Skin epidermis (tissue), 12 donors: Measurements from ENCODE around the gene FSTL4.
A peak's percentile ranks its signal among the peaks of the same experiment; 100 is the strongest.

Experiments used
- H3K27ac ChIP-seq, 21 experiments: fragments of 200-600 bp; sonication (generic) in 11 of 21; one replicate each; pipeline ENCODE4 v1.5.0; 2020; ENCODE audit warnings: mild to moderate bottlenecking in 3 of 21, inconsistent platforms in 2 of 21, moderate library complexity in 2 of 21
- H3K4me3 ChIP-seq, 7 experiments: fragments of 200-600 bp; sonication (generic) in 2 of 7; one replicate each; pipeline ENCODE4 v1.5.0; 2020; ENCODE audit warnings: inconsistent platforms in 2 of 7, mild to moderate bottlenecking in 2 of 7, moderate library complexity in 1 of 7

The FSTL4 gene

DNA sequence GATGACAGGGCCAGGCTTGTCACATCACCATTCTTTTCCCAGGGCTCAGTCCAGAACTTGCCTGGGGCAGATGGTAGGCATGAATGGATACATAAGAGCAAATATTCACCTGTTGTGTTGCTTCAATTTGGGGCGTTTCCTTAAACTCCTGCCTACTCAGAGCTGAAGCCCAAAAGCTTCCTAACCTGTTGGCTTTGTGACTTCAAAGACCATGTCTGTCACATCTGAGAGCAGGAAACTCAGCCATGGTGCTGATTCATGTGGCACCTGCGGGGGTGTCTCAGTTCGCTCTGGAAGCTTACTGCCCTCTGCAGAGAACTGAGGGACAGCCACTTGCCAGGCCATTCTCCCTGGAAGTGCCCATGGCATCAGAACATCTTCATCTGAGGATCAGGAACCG is 313.9 kb downstream of the FSTL4 start:
- H3K27ac ChIP-seq, result no peak overlapping the region
- no peak overlapping the region for H3K4me3 ChIP-seq

DNA sequence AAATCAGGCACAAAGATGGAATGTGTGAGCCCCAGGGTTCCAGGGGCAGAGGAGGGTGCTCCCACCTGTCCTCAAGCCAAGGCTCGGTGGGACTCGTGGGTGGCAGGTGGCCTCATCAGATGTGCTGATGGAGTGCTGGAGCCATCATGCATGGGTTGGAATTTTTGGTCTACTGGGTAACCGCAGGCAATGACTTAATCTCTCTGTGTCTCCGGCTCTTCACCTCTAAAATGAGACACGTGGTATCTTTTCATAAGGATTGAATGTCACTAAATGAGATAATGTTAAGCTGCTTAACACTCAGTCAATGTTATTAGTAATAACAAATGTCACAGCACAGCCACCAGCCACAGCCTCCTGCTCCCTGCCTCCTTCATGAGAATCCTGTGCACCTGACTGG is 315.0 kb downstream of the FSTL4 start:
- Histone ChIP-seq H3K27ac (no peak overlapping the region), H3K4me3 (no peak overlapping the region)

DNA sequence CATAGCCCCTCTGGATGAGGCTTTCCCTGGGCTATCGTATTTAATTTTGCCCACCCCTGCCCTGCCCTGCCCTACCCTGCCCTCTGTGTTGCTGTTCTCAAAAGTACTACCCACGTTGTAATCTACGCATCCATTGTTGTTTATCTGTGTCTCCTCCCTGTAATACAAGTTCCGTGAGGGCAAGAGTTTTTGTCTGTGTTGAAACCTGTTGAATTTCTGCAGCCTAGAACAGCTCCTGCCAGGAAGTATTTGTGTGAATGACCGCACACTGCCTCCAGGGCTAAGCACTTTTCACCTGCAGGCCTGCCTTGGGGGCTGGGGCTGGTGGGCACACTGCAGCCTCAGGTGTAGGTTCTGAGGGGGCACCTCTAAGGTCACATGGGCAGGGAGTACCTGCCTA is 315.7 kb downstream of the FSTL4 start:
- Histone ChIP-seq H3K27ac (no peak overlapping the region), H3K4me3 (no peak overlapping the region)

DNA sequence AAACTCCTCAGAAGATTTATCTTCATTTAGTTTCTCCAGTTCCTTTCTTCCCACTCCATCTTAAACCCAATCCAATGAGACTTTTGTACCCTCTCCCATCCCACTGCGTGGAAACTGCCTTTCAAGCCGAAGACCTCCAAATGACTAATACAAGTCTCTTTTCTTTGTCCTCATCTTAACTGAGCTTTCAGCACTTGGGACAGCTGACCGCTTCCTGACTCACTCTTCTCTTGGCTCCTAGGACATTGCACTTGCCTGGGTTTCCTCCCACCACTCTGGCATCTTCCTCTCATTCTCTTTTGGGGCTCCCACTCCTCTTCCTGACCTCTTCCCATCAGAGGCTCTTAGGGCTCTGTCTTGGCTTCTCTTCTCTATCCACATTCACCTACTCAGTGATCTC is 316.8 kb downstream of the FSTL4 start:
- no peak overlapping the region for H3K27ac ChIP-seq
- no peak overlapping the region for H3K4me3 ChIP-seq

DNA sequence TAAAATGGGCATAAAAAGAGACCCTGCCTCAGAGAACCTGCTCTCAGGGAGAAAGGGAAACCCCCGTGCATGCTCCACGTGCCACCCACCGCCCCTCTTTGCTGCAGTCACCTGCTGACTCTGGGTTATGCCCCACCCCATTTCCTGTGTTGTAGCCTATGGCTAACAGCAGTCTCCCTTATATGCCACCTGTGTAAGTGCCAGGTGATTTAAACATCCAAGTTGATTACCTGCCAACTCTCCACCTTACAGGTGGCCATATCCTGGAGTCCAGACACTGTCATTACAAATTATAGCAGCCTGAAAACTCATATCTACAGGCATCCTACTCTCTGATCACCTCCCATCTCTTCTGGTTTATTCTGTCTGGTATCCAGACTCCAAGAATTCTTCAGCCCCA is 318.0 kb downstream of the FSTL4 start:
- H3K4me3 ChIP-seq, result no peak overlapping the region
- H3K27ac ChIP-seq, result no peak overlapping the region

DNA sequence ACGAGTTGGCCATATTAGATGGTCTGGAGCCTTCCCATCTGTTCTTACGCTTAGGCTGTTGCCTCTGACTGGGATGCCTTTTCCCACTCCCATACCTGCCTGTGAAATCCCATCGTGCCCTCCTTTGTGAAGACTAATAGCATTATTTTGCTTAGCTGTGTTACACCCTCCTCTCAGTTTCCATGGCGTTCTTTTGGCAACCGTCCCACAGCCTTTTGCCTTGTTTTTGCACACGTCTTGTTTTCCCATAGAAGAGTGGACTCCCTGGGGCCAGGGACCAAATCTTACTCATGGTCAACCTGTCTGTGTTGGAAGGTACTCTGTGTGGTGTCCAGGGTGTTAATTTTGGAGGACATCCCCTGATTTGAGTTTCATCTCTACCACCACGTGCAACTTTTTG is 318.4 kb downstream of the FSTL4 start:
- H3K4me3 ChIP-seq, result no peak overlapping the region
- no peak overlapping the region for H3K27ac ChIP-seq

DNA sequence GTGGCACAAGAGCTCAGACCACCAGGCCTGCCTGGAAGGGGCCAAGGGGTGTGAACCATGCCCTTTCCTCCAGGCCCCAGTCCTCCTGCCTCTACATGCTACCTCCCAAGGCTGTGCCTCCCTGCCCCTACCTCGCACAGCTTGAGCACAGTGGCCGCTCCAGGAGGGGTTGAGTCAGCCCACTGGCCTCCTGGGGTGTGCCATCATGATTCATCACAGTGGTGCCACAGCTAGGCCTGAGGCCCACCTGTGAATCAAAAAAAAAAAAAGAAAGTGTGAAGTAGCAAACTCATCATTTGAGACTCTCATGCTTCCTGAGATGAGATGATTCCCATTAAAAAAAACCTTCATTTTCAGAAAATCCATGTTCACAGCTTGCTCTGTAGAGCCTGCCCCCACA is 320.0 kb downstream of the FSTL4 start:
- H3K4me3 ChIP-seq, result no peak overlapping the region

DNA sequence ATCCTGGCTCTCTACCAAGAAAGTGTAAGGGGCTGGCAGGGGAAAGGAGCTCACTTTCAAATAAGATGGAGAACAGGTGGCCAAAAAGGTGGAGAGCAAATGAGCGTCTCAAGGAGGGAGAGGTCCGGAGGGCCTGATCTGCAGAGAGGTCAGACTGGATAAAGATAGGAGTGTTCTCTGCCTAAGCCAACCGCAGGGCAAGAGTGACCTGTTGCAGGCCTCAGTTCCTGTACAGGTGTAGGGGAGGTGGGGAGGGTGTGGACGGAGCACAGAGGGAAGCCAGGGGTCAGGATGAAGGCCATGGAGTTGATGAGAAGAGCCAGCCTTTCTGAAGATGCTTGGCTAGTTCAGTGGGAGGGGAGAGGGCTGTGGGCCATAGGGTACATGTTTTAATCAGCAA is 320.8 kb downstream of the FSTL4 start:
- Histone ChIP-seq H3K27ac (no peak overlapping the region), H3K4me3 (no peak overlapping the region)

More for the DNA sequence above, 320.0 kb downstream of the FSTL4 start:
- H3K27ac ChIP-seq, result no peak overlapping the region

DNA sequence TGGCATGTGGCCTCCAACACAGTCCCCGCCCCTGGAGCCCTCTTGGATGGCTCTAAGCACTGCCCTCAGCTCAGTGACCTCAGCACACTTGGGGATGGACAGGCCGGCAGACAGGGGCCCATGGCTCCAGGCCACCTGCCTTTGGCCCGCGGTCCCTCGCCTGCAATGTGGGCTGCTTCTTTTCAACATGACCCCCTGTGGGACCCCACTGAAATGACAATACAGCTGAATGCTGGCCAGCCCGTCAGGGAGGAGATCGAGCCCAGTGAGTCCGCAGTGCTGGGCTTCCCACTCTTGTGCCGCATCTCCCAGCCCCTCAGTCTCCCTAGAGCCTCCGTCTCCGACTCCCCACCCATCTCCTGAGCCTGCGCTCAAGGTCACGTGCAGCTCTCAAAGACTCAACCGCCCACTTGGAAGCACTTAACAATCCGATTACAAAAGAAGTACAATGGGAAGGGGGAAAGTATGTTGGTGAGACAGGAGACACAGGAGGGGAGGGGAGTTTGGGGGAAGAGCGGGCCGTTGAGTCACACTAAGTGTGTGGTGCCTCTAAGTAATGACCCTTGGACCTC is 321.6 kb downstream of the FSTL4 start:
- no peak overlapping the region for H3K4me3 ChIP-seq
- peak overlapping the region in 3 of 21 experiments; percentile 20 to 52 (median 30) for H3K27ac ChIP-seq

DNA sequence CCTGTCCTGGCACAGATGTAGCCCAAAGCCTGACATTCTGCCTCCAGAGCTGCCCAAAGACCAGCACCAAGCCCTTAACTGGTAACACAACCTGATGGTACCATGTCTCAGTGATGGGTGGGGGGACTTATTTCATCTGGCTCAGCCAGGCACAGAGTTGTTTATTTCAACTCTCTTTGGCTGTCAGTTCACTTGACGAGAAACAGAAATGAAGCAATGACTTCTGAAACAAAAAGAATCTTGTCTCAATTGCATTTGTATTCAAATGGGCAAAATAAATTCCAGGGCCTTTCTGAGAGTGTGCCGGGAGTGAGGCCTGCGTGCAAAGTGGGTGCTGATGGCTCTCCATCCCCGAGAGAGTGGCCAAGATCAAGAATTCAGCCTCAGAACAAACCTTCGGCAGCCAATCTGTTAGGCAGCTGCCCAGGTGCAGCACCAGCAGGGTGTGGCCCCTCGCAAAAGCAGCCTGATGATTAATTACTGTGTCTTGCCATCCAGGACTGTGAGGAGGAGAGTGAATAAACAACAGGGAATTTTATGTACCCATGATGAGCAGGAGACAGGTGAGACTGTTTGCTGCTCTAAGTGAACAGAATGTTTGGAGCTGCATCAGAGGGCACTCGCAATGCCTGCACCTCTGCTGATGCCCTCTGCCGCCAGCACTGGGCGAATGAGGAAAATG is 322.5 kb downstream of the FSTL4 start:
- peak overlapping the region in 3 of 21 experiments; percentile 20 to 52 (median 30) for H3K27ac ChIP-seq
- no peak overlapping the region for H3K4me3 ChIP-seq

DNA sequence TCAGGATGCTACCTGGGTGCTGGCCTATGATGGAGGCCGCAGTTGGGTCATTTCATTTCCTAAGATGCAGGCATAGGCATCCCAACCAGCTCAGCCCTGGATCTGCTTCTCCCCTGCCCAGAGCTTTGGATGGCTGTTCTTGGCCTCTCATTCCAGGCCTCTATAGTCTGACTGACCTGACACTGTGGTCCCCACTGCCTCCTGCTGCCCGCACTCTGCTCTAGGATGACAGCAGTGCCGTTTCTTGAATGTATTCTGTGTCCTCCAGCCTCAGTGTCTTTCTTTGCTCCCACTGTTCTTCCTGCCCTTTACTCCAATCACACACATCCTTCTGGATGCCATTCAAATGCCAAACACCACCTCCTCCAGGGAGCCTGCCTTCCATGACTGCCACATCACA is 324.8 kb downstream of the FSTL4 start:
- Histone ChIP-seq H3K27ac (no peak overlapping the region), H3K4me3 (no peak overlapping the region)

DNA sequence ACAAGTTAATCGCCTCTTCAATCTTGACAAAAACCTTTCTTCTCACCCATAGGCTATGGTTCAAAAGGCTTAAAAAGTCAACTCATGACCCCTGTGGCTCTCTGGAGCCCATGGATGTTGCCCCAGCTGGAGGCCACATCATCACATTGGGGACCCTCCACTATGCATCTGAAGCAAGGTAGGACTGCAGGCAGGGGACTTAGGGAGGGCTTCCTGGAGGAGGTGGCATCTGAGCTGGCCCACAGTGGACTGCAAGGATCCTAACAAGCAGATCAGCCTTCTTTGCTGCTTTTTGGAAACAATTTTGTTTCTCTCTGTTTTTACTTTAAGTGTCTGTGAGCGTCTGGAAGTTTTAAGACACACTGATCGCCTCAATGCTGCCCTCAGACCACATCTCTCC is 325.9 kb downstream of the FSTL4 start:
- Histone ChIP-seq H3K4me3 (no peak overlapping the region), H3K27ac (no peak overlapping the region)

DNA sequence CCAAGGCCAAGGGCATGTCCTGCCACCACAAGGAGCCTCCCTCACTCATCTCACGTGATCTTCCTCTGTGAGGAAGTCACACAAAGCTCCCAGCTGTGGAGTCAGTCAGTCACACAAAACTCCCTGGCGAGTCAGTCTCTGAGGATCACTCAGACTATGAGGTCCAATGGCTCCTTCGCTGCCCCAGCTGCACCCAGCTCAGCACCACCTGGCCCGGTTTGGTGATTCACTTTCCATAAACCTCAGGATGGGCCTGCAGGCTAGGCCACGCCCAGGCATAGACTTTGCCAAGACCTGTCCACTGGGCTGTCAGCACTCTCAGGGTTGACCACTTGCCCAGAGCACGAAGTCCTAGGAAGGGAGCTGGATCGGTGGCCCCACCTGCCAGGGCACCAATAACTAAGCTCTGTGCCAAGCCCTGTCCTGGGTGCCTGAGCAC is 326.7 kb downstream of the FSTL4 start:
- no peak overlapping the region for H3K4me3 ChIP-seq
- no peak overlapping the region for H3K27ac ChIP-seq

DNA sequence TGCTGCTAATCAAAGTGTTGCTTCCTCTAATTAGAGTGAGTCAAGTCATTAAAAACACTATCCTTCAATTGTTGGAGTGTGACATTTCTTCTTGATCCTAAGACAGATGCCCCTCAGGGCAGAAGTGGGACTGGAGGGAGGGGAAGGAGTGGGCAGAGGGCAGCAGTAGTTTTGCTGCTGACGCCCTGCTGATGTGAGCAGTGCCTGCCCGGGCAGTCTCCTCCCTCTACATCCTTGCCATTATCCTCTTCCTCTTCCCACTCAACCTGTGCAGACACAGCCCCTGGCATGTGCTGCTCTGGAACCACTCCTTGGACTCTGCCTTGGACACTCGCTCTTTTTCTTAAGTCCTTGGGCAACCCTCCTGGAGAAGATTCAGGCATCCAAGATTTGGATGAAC is 328.0 kb downstream of the FSTL4 start:
- no peak overlapping the region for H3K4me3 ChIP-seq
- H3K27ac ChIP-seq, result no peak overlapping the region

DNA sequence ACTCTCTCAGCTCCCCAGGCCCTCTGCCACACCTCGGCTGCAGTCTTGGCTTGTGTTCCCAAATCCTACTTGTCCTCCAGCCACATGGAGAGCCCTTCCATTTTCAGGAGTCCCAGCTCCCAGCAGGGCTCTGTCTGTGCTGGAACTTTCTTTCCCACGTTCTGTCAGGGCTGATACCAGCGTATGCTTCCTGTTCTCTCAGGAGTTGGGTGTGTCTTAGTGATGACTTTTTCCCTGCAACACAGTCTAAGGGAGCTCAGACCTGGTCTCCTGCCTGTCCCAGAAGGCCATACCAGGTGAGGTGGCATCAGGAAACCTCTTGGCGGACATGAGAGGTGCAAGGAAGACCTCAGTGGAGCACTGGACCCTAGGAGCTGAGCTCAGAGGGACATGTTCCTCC is 334.0 kb downstream of the FSTL4 start:
- Histone ChIP-seq H3K4me3 (no peak overlapping the region), H3K27ac (no peak overlapping the region)

DNA sequence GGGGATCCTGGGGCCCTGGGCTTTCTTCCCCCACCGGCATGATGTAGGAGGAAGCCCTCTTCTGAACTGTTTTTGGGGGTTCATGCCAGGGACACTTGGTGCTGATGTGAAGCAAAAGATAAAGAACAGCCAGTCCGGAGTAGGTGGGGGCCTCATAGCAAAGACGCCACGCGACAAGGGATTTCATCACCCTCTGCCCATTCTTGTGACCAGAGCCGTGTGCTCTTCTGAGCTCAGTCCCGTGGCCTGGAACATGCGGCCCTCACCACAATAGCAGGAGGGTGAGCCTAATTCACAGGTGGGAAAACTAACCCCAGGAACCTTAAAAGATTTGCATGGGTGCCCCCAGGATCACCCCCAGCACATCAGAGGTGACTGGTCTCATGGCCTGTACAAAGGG is 334.6 kb downstream of the FSTL4 start:
- H3K4me3 ChIP-seq, result no peak overlapping the region
- no peak overlapping the region for H3K27ac ChIP-seq

DNA sequence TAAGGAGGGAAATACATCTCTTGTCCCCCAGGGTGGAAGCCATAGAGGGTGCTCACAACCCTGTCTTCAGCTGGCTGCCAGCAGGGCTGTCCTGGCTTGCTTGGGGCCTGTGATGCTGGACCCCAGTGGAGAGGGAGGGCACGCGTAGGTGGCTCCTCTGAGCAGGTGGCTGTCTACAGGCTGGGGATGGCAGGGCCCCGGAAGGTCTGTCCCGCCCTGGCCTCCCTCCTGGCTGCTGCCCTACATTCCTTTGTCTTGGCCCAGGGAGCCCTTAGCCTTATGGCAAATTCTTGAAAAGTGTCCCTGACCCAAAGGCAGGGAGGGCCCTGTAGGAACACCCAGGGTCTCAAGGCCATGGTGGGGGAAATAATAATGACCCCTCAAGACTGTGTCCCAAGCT is 336.2 kb downstream of the FSTL4 start:
- H3K4me3 ChIP-seq, result no peak overlapping the region
- no peak overlapping the region for H3K27ac ChIP-seq

DNA sequence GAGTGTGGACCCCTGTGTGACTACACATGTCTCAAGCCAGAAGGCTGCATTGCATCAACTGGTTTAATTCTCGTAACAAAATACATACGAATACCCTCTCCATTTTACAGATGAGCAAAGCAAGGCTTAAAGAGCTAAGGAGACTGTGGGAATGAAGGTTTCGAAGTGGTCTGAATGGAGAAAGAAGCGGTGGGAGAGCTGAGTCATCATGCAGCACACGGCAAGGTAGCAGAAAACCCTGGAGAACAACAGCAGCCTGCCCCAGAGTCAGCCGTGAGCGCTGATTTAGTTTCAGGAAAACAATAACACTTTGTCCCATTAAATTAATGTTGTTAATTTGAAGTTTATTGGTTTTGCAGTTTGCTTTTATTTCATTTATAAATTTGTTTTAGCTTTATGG is 336.7 kb downstream of the FSTL4 start:
- Histone ChIP-seq H3K27ac (no peak overlapping the region), H3K4me3 (no peak overlapping the region)

DNA sequence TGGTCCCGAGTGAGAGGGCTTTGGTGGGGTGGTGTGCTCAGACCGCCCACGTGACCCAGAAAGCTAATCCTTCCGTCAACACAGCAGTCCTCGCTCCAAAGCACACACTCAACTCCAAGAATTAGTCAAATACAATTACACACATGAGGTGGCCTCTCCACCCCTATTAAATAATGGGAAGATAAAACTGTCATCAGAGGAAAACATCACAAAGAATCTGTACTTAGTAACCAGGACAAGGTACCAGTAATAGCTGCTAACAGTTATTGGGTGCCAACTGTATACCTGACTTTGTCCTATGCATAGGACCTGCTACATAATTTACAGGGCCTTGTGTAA is 337.8 kb downstream of the FSTL4 start:
- Histone ChIP-seq H3K4me3 (no peak overlapping the region), H3K27ac (peak overlapping the region in 1 of 21 experiments; percentile 38)

DNA sequence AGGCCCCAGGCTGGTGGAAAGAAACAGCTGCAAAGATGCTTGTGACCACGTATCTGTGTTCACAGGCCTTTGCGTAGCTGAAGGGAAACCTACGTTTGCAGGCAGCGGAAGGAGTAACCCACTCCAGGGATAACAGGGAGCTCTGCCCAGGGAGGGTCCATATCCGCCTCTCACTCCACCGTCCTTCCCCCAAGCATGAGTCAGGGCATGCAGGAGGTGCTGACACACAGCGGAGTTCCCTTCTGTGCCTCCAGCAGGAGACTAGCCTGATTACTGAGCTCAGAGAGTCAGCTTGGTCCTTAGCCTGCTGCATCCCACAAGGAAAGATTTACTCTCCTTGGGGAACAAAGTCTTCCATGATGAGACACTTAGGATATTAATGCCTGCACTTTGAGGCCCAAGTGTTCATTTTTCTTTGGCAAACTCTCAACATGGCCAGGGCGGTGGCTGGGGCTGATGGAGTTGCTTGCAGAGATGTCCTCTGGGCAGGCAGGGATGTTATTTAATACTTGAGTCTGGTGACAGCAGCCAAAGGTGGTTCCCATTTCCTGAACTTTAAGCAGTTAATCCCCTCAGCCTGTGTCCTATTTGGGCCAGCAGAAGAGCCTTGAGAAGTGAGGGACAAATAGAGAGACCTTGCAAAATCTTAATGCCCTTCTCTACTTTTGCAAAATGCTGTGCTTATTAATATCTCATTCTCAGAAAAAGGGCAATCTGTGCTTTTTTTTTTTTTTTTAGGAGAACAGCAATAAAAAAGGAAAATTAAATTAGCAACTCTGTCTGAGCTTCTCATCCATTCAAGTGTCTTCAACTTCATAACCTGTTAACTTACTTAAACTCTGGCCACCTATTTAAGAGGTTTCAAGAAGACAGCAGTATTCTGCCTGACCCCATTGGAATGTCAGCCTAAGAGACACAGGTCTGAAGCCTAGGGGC is 338.4 kb downstream of the FSTL4 start:
- Histone ChIP-seq H3K27ac (peak overlapping the region in 2 of 21 experiments; percentile 35 to 63), H3K4me3 (no peak overlapping the region)

DNA sequence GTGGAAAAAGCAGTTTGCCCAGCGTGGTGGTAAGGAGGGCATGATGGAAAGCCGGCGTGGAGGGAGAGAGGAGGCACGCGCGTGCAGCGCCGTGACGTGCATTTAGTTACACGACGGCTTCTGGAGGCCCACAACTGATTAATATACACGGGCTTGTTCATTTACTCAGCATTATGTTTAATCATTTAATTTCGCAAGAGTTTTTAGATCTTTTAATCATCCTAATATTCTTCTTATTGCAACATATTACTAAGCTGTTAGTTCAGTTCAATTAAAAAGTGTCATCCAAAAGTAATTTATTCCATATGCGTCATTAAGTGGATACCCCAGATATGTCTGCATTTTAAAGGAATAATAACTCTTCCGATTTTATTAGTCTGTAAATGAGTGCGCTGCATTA is 340.0 kb downstream of the FSTL4 start:
- no peak overlapping the region for H3K4me3 ChIP-seq
- no peak overlapping the region for H3K27ac ChIP-seq
